ENCODE results near the gene WIPI1. TPM values are rescaled to one million over a fixed set of nuclear protein-coding genes. Genes with fewer than 3 reads are reported as not detected.

The WIPI1 gene
- total RNA-seq, 2 donors from 2014 or later = 24.2 to 37.7 TPM

- Histone ChIP-seq H3K9me3 (no peaks in the 10 kb centered on the region), H3K4me1 (replicated peaks) (peaks cover 22% of the 10 kb centered on the region), H3K36me3 (no peaks in the 10 kb centered on the region), H3K4me3 (no peak overlapping the region), H3K27ac (peak overlapping the region in 1 of 2 donors; percentile 30), H3K27me3 (replicated peaks; ENCODE audit: insufficient read depth) (no peaks in the 10 kb centered on the region)
- TF ChIP-seq POLR2A (IDR thresholded peaks at IDR 0.05) (no peak), POLR2AphosphoS5 (IDR thresholded peaks at IDR 0.05) (no peak), CTCF (IDR thresholded peaks at IDR 0.05) (no peak)
- DNase-seq (ENCODE audit: low spot score) = no peak
- WGBS = 72% methylated on average over 15 of the region's 15 CpGs
- intact Hi-C loops (cut with DNase I) = no loop called here
These were observed 76.0 kb downstream of the WIPI1 start for GRCh38 chr17:68381076-68381900.

GRCh38 chr17:68379692-68380677, 77.3 kb downstream of the WIPI1 start:
- H3K4me3 ChIP-seq = no peak overlapping the region
- no peaks in the 10 kb centered on the region for H3K36me3 ChIP-seq
- H3K27me3 ChIP-seq (replicated peaks; ENCODE audit: insufficient read depth) = no peaks in the 10 kb centered on the region
- no peak for DNase-seq (ENCODE audit: low spot score)
- peak overlapping the region; percentile 93 to 95 for H3K27ac ChIP-seq
- WGBS = 92% methylated on average over 11 of the region's 11 CpGs
- intact Hi-C loops (cut with DNase I) = loop anchor here (2.0 kb wide), 1 partner anchor 77 kb away; the partner anchor contains the start of gene WIPI1
- no peaks in the 10 kb centered on the region for H3K9me3 ChIP-seq
- TF ChIP-seq CTCF (IDR thresholded peaks at IDR 0.05) = no peak
- no peak for TF ChIP-seq POLR2AphosphoS5 (IDR thresholded peaks at IDR 0.05)
- no peak for TF ChIP-seq POLR2A (IDR thresholded peaks at IDR 0.05)
- H3K4me1 ChIP-seq (replicated peaks) = peaks cover 17% of the 10 kb centered on the region

- DNase-seq (ENCODE audit: low spot score) = no peak
- TF ChIP-seq POLR2A (IDR thresholded peaks at IDR 0.05) (no peak), CTCF (IDR thresholded peaks at IDR 0.05) (no peak), POLR2AphosphoS5 (IDR thresholded peaks at IDR 0.05) (no peak)
- H3K9me3 ChIP-seq = no peaks in the 10 kb centered on the region
- 72% methylated on average over 3 of the region's 3 CpGs for WGBS
- no peaks in the 10 kb centered on the region for H3K27me3 ChIP-seq (replicated peaks; ENCODE audit: insufficient read depth)
- intact Hi-C loops (cut with DNase I) = loop anchor here (2.0 kb wide), 1 partner anchor 78 kb away; the partner anchor contains the start of gene WIPI1
- H3K36me3 ChIP-seq = no peaks in the 10 kb centered on the region
- no peak overlapping the region for H3K4me3 ChIP-seq
- H3K27ac ChIP-seq = peak overlapping the region; percentile 93 to 95
- H3K4me1 ChIP-seq (replicated peaks) = peaks cover 17% of the 10 kb centered on the region
These were observed 78.2 kb downstream of the WIPI1 start for GRCh38 chr17:68379177-68379510.

- Histone ChIP-seq H3K4me1 (replicated peaks) (peaks cover 17% of the 10 kb centered on the region), H3K9me3 (no peaks in the 10 kb centered on the region), H3K27me3 (replicated peaks; ENCODE audit: insufficient read depth) (no peaks in the 10 kb centered on the region), H3K27ac (peak overlapping the region; percentile 93 to 95), H3K4me3 (peak overlapping the region in 1 of 2 donors; percentile 15), H3K36me3 (no peaks in the 10 kb centered on the region)
- WGBS = 10% methylated on average over 19 of the region's 21 CpGs
- intact Hi-C loops (cut with DNase I) = loop anchor here (2.0 kb wide), 1 partner anchor 78 kb away; the partner anchor contains the start of gene WIPI1
- TF ChIP-seq POLR2AphosphoS5 (IDR thresholded peaks at IDR 0.05) (peak; percentile 89), CTCF (IDR thresholded peaks at IDR 0.05) (no peak)
- DNase-seq (ENCODE audit: low spot score) = peak; percentile 90
These were observed 78.8 kb downstream of the WIPI1 start for GRCh38 chr17:68378268-68379176.

Data from prostate gland (tissue), 2 donors.